Measurements from ENCODE around the gene ITGA11.
"Not testable (repeated sequence)": the region's sequence is repeated elsewhere in the genome, so short reads cannot be mapped to it uniquely, and the experiment has no call there.

GRCh38 chr15:68397999-68398398 is 34.0 kb downstream of the ITGA11 start:
- not testable (repeated sequence) for TF ChIP-seq POLR2A (IDR thresholded peaks at IDR 0.05; ENCODE audit: low read depth, low read length); CTCF (conservative IDR thresholded peaks at IDR 0.05; ENCODE audit: low read depth, low read length); RFX5 (IDR thresholded peaks at IDR 0.05; ENCODE audit: low read depth, low read length); RCOR1 (IDR thresholded peaks at IDR 0.05; ENCODE audit: insufficient replicate concordance, low read length)

All from IMR-90 (cell line).